GM12873 (cell line): ENCODE results near the gene STX16.

Experiments used
- CTCF ChIP-seq: IDR thresholded peaks from 2 replicates; pipeline ENCODE4 v1.5.1; 2012; ENCODE audit warnings: low read depth, mild to moderate bottlenecking, moderate library complexity, low read length, control low read depth; ENCODE audit not compliant: insufficient read depth; ENCODE audit errors: missing control alignments

The STX16 gene

GRCh38 chr20:58667975-58668374, 16.9 kb downstream of the STX16 start:
- no peak for TF ChIP-seq CTCF

DNA sequence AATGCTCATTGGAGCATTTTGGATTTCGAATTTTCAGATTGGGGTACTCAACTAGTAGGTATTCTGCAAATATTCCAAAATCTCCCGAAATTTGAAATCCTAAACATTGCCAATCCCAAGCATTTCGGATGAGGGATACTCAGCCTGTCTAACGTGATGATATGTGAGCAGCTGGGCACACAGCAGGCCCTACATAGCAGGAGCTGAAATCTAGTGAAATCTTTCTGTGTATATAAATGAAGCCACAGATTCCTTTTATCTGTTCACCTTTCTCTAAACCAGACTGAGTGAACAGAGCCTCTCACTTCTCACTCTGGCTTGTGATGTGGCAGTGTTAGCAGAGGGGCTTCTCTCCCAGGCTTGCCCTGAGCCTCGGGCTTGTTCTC, 17.8 kb downstream of the STX16 start:
- TF ChIP-seq CTCF, result no peak

DNA sequence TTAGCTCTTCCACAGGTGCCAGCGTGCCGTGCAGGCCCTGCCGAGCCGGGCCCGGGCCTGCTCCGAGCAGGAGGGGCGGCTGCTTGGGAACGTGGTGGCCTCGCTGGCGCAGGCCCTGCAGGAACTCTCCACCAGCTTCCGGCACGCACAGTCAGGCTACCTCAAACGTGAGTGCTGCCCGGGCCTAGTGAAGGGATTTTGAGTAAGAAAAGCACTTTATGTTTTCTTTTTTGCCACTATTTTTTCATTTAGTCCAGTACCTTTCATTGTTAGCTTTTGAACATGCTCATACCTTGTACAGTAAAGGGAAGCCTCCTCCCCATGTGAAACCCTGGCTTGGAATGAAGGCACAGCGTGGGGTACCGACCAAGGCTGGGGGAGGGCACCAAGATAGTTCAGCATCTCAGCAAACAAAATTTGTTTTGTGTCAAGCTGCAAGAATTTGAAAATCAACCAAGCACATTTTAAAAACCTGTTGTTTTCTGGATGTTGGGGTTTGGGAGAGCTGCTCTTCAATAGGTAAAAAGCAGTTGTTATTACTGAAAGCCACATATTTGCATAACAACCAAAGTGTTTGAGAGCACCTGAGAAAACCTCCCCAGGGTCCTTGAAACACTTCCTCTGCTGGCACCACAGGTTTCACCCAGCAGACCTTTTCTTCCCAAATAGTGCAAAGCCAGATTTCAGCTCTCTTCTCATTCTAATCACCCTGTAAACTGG, 18.4 kb downstream of the STX16 start:
- no peak for TF ChIP-seq CTCF

- no peak for TF ChIP-seq CTCF
These were observed 19.0 kb downstream of the STX16 start for GRCh38 chr20:58670102-58670501.

- no peak for TF ChIP-seq CTCF
These were observed 19.6 kb downstream of the STX16 start for GRCh38 chr20:58670659-58671058.

GRCh38 chr20:58673119-58673518, 22.0 kb downstream of the STX16 start:
- TF ChIP-seq CTCF, result no peak

DNA sequence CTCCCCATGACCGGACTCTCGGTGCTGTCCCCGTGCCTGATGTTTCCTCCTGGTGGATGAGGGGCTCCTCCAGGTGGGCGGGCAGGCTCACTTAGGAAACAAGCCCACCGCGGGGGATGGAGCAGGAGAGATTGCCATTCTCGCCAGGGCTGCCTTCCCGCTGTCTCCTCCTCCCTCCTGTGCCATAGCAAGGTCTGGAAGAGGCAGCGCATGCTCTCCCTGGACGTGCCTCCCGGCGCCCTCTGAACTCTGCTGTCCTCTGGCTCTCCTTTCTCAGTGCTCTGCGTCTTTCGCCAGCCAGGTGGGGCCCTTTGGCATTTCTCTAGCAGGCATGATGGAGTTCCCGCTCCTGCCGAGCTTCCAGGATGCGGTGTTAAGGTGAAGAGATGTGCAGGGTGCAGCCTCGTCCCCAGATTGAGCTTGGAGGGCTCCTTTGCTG, 24.1 kb downstream of the STX16 start:
- no peak for TF ChIP-seq CTCF
